ENCODE data around the gene TMEM131.

The TMEM131 gene

DNA sequence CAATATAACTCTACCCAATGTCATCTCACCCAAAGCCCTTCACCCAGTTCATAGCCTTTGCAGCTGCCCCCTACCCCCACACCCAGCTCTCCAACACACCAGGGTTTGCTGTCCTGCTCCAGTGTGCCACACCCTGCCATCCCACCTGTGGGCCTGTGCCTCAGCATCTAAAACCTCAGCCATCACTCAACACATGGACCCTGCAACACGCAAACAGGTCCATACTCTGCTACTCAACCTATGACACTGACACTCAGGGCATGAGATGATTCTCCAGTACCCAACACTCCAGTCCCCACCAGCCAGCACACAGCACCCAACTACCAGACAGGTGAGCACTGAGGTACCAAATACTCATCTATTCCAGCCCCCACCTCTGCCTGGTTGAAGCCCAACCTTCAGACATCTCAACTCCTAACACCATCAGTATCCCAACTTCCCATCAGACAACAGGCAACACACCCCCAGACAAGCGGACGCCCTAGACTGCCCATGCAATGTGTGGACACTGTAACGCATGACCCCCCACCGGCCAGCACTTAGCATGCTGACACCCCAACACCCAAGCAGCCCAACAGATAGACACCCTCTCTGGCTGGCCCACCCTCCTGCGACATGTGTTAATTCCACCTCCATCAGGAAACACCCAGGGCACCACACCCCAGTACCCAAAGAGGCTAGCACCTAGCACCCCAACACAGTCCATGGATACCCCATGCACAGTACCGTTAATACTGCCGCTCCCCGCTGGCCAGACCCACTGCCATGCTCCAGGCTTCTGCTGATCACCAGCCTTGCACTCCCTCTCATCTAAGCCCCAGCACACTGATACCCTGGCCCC, 257.3 kb downstream of the TMEM131 start:
- no peak for DNase-seq (ENCODE audit: low read depth, low spot score)

- no peak for DNase-seq (ENCODE audit: low read depth, low spot score)
Measured at GRCh38 chr2:97737421-97738178, 258.1 kb downstream of the TMEM131 start.

DNA sequence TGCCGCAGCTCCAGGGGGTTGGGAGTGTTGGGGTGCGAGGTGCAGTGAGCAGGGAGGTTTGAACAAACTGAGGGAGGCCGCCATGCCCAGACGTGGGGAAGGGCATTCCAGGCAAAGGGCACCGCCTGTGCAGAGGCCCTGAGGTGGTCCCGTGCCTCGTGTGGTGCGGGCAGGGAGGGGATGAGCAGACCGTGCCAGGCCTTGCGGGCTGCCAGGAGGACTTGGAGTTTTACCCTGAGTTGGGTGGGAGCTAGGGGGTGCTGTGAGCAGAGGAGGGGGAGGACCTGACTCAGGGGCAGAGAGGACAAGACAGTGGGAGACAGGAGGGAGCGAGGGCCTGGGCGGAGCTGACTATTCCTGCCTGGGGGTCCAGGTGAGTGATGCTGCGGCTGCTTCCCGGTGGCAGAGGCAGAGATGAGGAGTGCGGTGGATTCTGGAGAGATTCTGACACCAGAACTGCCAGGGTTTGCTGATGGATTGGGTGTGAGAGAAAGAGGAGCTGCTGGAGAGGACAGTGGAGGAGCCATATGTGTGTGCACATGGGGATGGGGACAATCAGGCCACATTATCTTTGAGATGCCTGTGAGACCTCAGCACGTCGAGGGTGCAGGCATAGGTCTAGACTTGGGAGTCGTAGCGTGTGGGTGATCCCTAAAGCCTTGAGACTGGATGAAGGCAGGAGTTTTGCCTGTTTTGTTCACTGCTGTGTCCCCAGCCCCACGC, 259.0 kb downstream of the TMEM131 start:
- no peak for DNase-seq (ENCODE audit: low read depth, low spot score)

DNA sequence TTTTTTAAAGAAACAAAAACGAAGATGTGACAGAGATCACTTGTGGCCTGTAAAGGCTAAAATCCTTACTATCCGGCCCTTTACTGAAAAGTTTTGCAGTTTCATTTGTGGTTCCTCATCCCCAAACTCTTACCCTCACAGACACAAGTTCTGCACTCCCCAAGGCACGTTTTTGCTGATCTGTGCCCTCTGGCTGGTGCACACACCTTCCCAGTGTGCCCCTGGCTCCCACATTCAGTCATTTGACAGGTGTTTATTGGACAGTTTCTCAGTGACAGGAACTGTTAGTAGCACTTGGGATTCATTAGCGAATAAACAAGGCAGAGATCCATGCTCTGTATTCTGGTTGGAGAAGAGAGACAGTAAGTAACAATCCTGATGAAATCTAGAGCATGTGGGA, 259.6 kb downstream of the TMEM131 start:
- DNase-seq (ENCODE audit: low read depth, low spot score): no peak

- DNase-seq (ENCODE audit: low read depth, low spot score): no peak
Measured at GRCh38 chr2:97735161-97735561, 260.6 kb downstream of the TMEM131 start.

GRCh38 chr2:97734061-97735051, 261.4 kb downstream of the TMEM131 start:
- DNase-seq (ENCODE audit: low read depth, low spot score): no peak

GRCh38 chr2:97733341-97734035, 262.3 kb downstream of the TMEM131 start:
- no peak for DNase-seq (ENCODE audit: low read depth, low spot score)

DNA sequence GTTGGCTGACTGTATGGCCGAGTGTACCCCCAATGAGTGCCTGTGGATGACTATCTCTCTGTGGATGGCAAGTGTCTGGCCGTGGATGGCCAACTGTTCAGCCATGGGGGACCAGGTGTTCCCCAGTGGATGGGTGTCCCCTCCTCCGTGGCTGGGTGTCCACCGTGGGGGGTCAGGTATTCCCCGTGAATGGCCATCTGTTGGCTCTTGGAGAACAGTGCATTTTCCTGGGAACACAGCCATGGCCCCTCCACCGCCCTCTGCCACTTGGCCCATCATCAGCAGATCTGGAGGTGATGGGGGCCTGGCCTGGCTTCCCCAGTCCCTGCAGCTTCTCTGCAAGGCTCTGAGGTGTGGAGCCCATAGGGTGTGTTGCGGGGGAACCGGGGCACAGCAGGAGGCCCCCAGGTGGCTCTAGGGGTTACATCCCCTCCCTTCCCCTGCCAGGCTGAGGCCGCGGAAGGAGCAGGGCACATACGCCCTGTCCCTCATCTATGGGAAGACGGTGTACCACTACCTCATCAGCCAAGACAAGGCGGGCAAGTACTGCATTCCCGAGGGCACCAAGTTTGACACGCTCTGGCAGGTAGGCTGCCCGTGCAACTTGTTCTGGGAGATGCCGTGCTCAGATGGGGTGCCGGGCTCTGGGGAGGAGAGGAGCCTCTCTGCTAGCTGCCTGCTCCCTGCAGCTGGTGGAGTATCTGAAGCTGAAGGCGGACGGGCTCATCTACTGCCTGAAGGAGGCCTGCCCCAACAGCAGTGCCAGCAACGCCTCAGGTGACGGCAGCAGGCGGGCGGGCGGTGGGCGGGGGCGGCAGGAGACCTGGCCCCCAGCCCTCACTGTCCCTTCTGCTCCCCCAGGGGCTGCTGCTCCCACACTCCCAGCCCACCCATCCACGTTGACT, 263.1 kb downstream of the TMEM131 start:
- no peak for DNase-seq (ENCODE audit: low read depth, low spot score)

DNA sequence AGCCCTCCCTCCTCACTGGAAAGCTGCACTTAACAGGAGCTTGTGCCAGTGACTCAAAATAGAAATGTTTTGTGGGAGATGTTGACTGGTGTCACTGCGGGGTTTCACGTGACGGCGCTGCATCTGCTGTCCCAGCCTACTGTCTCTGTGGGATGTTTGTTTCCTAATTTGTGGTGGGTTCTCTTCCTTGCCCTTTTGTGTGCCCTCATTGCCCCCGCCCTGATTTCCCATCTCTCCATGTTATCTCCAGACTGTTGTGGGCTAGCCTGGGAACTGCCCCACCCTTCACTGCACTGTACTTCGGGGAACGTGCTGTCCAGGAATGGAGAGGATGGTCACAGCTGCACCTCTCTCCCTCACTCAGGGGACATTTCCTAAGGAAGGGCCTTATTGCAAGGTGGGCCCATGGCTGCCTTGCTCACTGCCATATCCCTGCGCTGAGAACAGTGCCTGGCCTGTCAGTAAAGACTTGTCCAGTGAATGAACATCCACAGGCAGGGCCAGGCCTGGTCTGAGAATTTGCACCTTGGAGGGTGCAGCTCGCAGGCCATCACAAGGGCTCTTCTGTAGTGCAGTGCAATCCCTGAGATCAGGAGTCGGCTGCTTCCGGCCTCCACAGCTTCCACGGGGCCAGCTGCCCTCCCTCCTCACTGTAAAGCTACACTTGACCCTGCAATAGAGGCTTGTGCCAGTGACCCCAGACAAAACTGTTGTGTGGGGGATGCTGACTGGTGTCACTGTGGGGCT, 264.3 kb downstream of the TMEM131 start:
- DNase-seq (ENCODE audit: low read depth, low spot score): no peak

DNA sequence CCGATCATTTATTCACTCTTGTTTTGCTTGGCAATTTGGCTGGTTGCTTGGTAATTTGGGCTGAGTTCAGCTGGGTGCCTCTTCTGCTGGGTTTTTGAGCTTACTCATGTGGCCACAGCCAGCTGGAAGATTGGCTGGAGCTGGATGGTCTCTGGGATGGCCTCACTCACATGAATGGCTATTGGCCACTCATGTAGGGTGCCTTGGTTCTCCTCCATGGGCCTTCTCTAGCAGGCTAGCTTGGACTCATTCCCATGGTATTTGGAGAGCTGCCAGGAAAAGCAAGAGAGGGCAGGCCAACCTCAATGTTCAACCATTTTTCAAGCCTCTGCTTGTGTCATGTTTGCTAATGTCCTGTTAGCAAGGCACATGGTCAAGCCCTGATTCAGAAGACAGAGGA, 265.5 kb downstream of the TMEM131 start:
- no peak for DNase-seq (ENCODE audit: low read depth, low spot score)

DNA sequence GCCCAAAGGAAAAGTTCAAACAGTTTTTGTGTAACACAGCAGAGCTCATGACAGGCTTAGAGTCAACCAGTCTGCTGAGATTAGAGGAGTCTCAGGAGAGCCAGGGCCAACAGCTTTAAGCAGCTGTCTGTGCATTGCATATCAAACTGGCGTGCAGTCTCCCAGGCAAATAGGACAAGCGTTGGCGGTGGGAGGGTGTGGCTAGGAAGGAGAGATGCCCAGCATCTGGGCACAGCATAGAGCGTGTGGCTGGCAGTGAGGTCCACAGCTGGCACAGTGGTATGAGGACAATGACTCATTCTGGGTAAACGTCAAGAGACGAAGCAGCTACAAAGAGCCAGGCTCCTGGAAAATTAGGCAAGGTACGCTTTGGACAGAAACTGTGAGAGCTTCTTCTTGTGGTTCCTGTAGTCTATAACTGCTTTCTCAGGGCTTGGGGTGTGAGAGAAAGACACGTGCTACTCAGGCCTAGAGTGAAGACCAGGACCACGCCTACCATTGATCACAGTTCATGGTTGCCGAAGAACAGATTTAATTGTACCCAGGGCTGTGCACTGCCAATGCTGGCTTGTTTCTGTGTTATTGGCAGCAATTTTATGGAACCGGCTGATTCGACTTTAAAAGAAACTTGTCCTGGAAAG, 267.5 kb downstream of the TMEM131 start:
- no peak for DNase-seq (ENCODE audit: low read depth, low spot score)

- no peak for DNase-seq (ENCODE audit: low read depth, low spot score)
Measured at GRCh38 chr2:97727296-97727695, 268.5 kb downstream of the TMEM131 start.

GRCh38 chr2:97726261-97727064, 269.3 kb downstream of the TMEM131 start:
- no peak for DNase-seq (ENCODE audit: low read depth, low spot score)

DNA sequence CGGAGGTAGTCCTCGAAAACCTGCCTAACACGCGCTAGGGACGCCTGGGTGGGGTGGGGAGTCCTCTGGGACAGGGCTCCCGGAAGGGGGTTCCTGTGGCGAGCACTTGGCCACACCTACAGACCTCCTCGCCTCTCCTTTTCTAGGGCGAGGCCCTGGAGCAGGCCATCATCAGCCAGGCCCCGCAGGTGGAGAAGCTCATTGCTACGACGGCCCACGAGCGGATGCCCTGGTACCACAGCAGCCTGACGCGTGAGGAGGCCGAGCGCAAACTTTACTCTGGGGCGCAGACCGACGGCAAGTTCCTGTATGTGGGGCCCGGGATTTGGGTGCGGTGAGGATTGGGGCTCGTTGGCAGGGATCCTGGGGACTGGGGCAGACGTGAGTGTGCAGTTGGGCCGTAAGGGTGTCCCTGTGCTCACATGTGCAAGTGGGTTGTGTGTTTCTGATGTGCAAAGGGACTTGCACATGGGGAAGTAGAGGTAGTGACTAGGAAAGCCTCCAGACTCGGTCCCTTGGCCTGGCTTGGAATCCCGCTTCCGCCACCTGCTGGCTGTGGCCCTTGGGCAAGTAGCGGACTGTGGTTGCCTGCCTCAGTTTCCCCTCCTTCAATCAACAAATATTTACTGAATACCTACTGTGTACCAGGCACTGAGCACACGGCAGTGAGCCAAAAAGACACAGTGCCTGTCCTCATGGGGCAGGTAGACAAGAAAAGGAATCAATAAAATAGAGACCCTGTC, 270.6 kb downstream of the TMEM131 start:
- DNase-seq (ENCODE audit: low read depth, low spot score): no peak

DNA sequence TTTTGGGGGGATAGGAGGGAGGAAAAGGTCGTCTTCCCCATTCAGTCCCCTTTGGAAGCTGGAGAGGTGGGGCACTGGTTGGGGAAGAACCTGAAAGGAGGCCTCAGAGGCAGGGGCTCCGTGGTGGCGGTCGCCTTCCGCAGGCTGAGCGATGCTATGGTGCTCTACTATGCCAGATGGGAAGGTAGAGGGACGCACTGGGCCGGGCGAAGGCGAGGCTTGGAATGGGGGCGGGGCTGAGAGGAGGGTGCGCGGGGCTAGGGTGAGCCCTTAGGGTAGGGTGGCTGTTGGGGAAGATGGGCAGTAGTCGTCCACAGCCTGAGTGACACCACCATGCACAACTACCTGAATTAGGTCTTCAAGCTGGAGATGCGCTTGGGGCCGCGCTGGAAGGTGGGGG, 271.2 kb downstream of the TMEM131 start:
- no peak for DNase-seq (ENCODE audit: low read depth, low spot score)

DNA sequence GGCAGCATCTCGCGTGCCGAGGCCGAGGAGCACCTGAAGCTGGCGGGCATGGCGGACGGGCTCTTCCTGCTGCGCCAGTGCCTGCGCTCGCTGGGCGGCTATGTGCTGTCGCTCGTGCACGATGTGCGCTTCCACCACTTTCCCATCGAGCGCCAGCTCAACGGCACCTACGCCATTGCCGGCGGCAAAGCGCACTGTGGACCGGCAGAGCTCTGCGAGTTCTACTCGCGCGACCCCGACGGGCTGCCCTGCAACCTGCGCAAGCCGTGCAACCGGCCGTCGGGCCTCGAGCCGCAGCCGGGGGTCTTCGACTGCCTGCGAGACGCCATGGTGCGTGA, 271.7 kb downstream of the TMEM131 start:
- no peak for DNase-seq (ENCODE audit: low read depth, low spot score)
